Epithelial cell of esophagus (primary cell): ENCODE data around the gene CCSER1.
"Not testable (repeated sequence)": the region's sequence is repeated elsewhere in the genome, so short reads cannot be mapped to it uniquely, and the experiment has no call there.

Experiments
- DNase-seq: peaks from one replicate; pipeline ENCODE4 v3.0.0; 2010; ENCODE audit warnings: low read depth
- H3K4me3 ChIP-seq: 2 replicates; pipeline ENCODE4 v1.5.1; 2011; ENCODE audit warnings: mild to moderate bottlenecking, low read length, control low read depth
- TF ChIP-seq, protein P1 (sequence below): IDR thresholded peaks from 2 replicates; pipeline ENCODE4 v1.5.1; 2011; ENCODE audit warnings: low read depth, mild to moderate bottlenecking, low read length, control low read depth, inconsistent platforms; ENCODE audit not compliant: insufficient read depth; ENCODE audit errors: missing control alignments

The CCSER1 gene

DNA sequence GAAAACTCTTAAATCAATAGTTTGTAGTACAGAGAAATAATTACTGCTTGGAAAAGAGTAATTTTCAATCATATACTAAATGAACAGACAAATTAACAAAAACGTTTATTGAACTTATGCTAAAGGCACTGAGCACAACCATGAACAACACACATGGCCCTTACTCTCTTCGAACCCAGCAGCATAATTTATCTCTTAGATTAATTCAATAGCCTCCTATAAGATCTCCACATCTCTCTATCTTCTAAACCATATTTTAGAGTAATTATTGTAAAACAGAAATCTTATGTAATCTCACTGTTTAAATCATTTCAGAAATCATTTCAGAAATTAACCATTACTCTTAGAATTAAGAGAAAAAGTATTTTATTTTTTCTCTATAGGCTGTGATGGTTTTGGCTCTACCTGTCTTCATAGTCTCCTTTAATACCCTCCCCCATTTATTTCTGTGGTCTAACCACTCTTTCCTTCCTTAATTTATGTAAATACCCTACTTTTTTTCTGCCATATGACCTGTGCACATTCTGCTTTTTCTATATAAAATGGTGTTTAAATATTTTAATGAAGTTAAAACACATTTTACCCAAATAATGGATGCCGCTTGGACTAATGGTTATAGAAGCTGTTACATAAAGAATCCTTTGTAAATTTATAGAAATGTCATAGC, 218.5 kb downstream of the CCSER1 start:
- TF ChIP-seq, protein P1, sequence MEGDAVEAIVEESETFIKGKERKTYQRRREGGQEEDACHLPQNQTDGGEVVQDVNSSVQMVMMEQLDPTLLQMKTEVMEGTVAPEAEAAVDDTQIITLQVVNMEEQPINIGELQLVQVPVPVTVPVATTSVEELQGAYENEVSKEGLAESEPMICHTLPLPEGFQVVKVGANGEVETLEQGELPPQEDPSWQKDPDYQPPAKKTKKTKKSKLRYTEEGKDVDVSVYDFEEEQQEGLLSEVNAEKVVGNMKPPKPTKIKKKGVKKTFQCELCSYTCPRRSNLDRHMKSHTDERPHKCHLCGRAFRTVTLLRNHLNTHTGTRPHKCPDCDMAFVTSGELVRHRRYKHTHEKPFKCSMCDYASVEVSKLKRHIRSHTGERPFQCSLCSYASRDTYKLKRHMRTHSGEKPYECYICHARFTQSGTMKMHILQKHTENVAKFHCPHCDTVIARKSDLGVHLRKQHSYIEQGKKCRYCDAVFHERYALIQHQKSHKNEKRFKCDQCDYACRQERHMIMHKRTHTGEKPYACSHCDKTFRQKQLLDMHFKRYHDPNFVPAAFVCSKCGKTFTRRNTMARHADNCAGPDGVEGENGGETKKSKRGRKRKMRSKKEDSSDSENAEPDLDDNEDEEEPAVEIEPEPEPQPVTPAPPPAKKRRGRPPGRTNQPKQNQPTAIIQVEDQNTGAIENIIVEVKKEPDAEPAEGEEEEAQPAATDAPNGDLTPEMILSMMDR, result no peak
- no peak overlapping the region for H3K4me3 ChIP-seq
- DNase-seq, result no peak

DNA sequence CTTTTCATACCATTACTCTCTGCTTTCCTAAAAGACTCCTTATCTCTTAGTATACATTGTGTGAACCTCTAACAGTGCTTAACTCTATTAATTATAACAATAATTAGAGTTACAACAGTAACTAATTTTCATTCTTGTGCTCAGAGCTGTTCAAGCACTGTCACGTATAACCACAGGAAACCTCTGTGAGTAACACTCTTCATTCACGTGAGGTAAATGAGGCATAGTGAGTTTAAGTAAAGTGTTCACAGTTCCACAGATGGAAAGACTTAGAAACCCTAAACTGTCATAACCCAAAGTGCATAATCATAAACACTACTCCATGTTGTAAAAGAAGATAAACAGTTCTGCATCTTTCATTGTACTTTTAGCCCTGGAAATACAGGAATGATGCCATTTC, 222.4 kb downstream of the CCSER1 start:
- H3K4me3 ChIP-seq, result no peak overlapping the region
- TF ChIP-seq, protein P1, result no peak
- DNase-seq, result peak; percentile 41

DNA sequence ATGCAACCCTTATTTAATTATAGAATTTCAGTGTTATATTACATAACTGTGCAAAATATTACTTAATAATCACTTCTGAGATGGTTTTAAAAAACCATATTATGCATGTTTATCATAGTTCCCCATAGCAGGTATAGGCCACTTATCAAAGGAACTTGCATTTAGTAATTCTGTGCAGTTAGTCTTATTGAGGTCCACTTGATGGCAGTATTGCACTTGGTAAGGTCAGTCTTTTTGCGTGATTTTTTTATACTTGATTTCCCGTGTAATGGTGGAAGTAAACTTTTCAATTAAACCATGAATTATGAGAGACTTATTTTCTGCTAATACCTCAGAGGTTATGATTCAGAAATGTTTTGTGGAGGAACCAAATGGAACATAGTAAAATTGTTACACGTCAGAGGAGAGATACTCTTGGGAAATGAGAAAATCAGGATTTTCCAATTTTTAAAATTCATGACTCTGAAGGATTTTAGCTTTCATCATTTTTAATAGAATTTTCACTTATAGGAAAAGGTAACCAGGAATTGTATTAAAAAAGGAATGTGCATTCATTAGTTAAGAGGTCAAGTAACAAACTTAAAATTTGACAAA, 230.0 kb downstream of the CCSER1 start:
- TF ChIP-seq, protein P1, result peak; percentile 67
- peak; percentile 75 for DNase-seq
- H3K4me3 ChIP-seq, result no peak overlapping the region

DNA sequence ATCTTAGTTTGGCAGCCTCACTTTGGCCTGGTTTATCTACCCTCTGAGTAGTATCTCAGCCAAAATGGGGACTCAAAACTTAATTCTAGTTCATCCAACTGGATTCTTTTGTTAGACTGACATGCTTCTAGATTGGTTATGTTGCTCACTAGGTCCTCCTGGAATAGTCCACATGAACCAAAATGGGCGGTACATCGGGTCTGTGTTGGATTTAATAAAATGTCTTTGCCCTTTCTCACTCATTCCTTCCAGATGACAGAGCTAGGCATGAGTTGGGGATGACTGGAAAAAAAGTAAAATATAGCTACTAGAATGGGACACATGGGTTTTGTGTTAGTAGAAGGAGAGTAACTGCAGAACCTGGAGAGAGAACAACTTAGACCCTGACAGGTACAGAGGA, 247.9 kb downstream of the CCSER1 start:
- TF ChIP-seq, protein P1, result no peak

DNA sequence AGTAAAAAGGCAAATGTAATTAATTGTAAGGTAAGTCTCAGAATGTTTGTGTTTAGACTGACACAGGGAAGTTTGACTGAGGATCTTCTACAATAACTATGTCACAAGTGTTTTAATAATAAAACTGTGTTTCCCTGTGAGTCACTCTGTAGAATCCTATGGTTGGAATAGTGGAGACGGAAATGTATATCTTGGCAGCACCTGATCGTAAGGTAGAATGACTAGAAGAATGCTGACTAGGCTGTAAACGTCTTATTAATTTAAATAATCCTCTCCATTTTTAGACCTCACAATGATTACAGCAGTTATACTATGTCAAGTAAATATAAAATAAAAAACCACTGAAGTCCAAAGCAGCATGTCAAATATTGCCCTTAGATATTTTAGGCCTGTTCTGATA, 266.0 kb downstream of the CCSER1 start:
- no peak overlapping the region for H3K4me3 ChIP-seq
- peak; percentile 9 for DNase-seq
- TF ChIP-seq, protein P1, result no peak

More for the DNA sequence above, 247.9 kb downstream of the CCSER1 start:
- no peak for DNase-seq
- H3K4me3 ChIP-seq, result no peak overlapping the region

DNA sequence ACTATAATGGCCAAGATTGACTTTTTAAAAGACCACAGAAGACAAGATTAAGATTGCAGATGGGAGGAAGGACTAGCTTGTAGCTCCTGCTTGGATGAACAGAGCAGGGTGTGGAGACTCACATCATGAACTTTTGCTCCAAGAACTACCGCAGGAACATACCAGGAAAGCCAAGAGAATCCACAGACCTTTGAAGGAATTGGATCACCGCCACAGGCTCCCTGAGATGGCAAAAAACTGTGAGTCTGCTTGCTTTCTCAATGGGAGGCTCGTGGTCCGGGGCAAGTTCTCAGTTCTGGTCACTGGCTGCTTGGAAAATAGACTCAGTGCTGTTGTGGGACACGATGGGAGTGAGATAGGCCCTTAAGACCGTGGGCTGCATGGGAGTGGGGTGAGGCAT, 276.6 kb downstream of the CCSER1 start:
- no peak for DNase-seq
- TF ChIP-seq, protein P1, result no peak
- H3K4me3 ChIP-seq, result no peak overlapping the region

DNA sequence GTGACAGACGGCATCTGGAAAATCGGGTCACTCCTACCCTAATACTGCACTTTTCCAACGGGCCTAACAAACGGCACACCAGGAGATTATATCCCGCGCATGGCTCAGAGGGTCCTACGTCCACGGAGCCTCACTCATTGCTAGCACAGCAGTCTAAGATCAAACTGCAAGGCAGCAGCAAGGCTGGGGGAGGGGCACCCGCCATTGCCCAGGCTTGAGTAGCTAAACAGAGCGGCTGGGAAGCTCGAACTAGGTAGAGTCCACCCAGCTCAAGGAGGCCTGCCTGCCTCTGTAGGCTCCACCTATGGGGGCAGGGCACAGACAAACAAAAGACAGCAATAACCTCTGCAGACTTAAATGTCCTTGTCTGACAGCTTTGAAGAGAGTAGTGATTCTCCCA, 280.7 kb downstream of the CCSER1 start:
- not testable (repeated sequence) for DNase-seq, H3K4me3 ChIP-seq

DNA sequence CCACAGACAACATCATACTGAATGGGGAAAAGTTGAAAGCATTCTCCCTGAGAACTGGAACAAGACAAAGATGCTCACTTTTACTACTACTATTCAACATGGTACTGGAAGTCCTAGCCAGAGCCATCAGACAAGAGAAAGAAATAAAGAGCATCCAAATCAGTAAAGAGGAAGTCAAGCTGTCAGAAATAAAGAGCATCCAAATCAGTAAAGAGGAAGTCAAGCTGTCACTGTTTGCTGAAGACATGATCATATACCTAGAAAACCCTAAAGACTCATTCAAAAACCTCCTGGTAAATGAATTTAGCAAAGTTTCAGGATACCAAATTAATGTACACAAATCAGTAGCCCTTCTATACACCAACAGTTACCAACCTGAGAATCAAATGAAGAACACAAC, 285.6 kb downstream of the CCSER1 start:
- not testable (repeated sequence) for DNase-seq, H3K4me3 ChIP-seq
